Measurements from ENCODE around the gene COL1A1.

Gene COL1A1

DNA sequence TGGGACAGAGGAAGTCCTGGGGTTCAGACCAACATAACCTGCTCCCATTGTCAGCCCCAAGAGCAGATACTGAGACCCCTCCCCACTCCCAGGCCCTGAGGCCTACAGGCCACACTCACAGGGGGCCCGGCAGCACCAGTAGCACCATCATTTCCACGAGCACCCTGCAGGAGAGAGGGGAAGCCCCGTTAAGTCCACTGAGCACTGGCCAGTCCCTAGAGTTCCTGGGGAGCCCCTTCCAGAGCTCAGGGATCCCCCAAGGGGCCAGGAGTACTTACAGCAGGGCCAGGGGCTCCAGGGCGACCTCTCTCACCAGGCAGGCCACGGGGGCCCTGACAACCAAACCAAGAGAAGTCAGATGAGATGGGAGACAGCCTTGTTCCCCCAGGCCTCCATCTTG, 5.4 kb downstream of the COL1A1 start:
- Histone ChIP-seq H3K9ac (ENCODE audit: low read length) (no peak overlapping the region), H3K4me1 (ENCODE audit: control insufficient read depth, low read depth, low read length) (no peaks in the 10 kb centered on the region), H3K4me3 (ENCODE audit: low read length) (no peak overlapping the region), H3K9me3 (ENCODE audit: control insufficient read depth, low read depth, low read length) (no peaks in the 10 kb centered on the region), H3K36me3 (ENCODE audit: control insufficient read depth, low read depth, low read length) (peaks cover 5% of the 10 kb centered on the region), H3K27me3 (ENCODE audit: control insufficient read depth, insufficient read depth, low read length) (peaks cover 9% of the 10 kb centered on the region), H3K27ac (ENCODE audit: low read length) (no peak overlapping the region)

DNA sequence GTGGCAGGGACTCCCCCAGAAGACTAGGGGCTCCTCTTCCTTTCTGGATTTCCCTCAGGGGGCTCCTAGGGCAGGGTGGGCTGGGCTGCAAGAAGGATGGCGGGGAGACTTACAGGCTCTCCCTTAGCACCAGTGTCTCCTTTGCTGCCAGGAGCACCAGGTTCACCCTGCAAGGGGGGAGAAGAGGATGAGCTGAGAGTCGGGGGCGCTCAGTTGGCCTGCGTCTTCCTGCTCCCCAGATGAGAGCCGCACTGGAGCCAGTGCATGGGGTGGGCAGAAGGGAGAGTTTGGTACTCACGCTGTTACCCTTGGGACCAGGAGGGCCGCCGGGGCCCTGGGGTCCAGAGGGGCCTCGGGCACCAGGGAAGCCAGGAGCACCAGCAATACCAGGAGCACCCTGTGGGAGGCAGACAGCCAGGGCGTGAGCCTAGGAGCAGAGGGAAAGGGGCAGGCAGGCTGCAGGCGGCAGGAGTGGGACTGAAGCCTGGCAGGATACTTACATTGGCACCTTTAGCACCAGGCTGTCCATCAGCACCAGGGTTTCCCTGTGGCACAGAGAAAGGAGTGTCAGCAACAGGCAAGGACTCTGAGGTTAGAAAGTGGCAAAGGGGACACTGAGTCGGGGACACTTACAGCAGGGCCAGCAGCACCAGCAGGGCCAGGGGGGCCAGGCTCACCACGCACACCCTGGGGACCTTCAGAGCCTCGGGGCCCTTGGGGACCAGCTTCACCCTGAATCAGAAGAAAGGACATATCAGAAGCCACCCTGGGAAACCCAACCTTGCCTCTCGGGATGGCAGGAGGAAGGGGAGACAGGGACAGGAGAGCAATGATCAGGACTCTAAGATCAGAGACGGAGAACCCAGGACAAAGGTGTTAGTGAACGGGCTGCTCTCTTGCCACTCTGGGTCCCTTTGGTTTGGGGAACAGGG, 6.2 kb downstream of the COL1A1 start:
- H3K9me3 ChIP-seq (ENCODE audit: control insufficient read depth, low read depth, low read length): no peaks in the 10 kb centered on the region
- no peaks in the 10 kb centered on the region for H3K4me1 ChIP-seq (ENCODE audit: control insufficient read depth, low read depth, low read length)
- peaks cover 5% of the 10 kb centered on the region for H3K36me3 ChIP-seq (ENCODE audit: control insufficient read depth, low read depth, low read length)
- H3K27me3 ChIP-seq (ENCODE audit: control insufficient read depth, insufficient read depth, low read length): peaks cover 5% of the 10 kb centered on the region
- H3K4me3 ChIP-seq (ENCODE audit: low read length): no peak overlapping the region
- H3K27ac ChIP-seq (ENCODE audit: low read length): no peak overlapping the region
- no peak overlapping the region for H3K9ac ChIP-seq (ENCODE audit: low read length)

DNA sequence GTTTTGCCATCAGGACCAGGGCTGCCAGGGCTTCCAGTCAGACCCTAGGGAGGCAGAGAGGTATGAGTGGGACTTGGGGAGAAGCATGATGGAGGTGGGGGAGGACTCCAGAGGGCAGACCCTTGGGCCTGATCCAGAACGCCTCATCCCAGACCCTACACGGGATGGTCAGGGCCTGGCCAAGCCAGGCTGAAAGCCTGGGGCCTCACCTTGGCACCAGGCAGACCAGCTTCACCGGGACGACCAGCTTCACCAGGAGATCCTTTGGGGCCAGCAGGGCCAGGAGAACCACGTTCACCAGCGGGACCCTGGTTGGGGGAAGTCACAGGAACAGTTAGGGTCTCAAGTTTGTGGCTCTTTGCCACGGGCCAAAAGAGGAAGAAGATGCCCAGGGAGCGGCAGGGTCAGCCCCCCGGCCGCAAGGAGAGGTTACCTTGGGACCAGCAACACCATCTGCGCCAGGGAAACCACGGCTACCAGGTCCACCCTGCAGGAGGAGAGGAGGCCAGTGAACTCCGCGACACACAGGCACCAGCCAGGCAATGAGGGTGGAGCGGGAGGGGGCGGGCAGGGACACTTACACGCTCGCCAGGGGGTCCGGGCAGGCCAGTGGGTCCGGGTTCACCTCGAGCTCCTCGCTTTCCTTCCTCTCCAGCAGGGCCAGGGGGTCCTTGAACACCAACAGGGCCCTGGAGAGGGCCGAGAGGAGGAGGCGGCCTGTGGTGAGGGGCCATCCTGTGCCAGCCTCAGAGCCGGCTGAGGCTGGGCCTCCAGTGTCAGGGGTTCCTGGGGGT, 7.1 kb downstream of the COL1A1 start:
- no peaks in the 10 kb centered on the region for H3K4me1 ChIP-seq (ENCODE audit: control insufficient read depth, low read depth, low read length)
- no peak overlapping the region for H3K4me3 ChIP-seq (ENCODE audit: low read length)
- H3K9me3 ChIP-seq (ENCODE audit: control insufficient read depth, low read depth, low read length): no peaks in the 10 kb centered on the region

DNA sequence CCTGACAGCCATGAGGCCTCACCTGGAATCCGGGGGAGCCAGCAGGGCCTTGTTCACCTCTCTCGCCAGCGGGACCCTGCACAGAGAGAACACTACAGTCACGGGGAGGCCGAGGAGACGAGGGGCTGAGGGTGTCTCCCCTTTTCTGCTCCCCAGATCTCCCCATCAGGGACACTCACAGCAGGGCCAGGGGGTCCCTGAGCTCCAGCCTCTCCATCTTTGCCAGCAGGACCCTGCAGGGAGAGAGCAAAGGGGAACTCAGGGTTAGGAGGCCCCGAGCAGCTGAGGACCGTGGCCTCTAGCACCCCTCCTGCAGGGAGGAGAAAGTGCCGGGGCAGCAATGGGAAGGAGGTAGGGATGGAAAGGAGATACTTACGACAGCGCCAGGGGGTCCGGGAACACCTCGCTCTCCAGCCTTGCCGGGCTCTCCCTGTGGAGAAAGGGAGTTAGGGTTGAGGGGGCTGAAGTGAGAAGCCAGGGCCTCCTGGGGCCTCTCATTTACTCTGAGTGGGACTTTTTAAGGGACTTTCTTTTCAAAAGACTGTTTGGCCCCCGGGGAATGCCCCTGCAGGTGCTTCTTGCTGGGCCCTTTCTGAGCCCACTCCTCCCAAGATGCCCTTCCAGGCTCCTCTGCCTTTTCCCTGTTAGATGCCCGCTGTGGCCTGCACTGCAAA, 8.7 kb downstream of the COL1A1 start:
- no peaks in the 10 kb centered on the region for H3K9me3 ChIP-seq (ENCODE audit: control insufficient read depth, low read depth, low read length)
- H3K36me3 ChIP-seq (ENCODE audit: control insufficient read depth, low read depth, low read length): peaks cover 12% of the 10 kb centered on the region
- no peak overlapping the region for H3K4me3 ChIP-seq (ENCODE audit: low read length)
- no peak overlapping the region for H3K27ac ChIP-seq (ENCODE audit: low read length)
- no peak overlapping the region for H3K9ac ChIP-seq (ENCODE audit: low read length)
- H3K4me1 ChIP-seq (ENCODE audit: control insufficient read depth, low read depth, low read length): no peaks in the 10 kb centered on the region
- H3K27me3 ChIP-seq (ENCODE audit: control insufficient read depth, insufficient read depth, low read length): no peaks in the 10 kb centered on the region

More for the DNA sequence above, 7.1 kb downstream of the COL1A1 start:
- Histone ChIP-seq H3K9ac (ENCODE audit: low read length) (no peak overlapping the region), H3K36me3 (ENCODE audit: control insufficient read depth, low read depth, low read length) (peaks cover 5% of the 10 kb centered on the region), H3K27ac (ENCODE audit: low read length) (no peak overlapping the region), H3K27me3 (ENCODE audit: control insufficient read depth, insufficient read depth, low read length) (peaks cover 5% of the 10 kb centered on the region)

DNA sequence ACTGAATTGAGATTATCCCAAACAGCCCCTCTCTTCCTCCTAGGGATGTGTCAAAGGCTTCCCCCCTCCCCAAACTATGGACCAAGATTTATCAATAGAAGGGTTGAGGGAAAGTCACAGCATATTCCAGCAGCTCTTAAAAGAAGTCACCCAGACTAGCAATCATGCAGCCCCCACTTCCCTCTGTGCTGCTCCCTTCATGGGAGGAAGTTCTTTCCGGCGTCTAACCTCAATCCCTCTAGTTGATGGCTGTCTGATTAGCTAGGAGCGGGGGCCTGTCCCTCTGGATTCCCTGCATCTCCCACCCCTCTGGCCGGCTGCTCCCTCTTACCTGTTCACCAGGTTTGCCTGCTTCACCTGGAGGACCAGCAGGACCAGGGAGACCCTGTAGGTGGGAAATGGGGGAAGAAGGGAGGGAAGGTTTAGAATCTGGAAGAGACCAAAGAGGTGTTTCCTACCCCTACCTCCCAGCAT, 9.2 kb downstream of the COL1A1 start:
- no peaks in the 10 kb centered on the region for H3K27me3 ChIP-seq (ENCODE audit: control insufficient read depth, insufficient read depth, low read length)
- no peak overlapping the region for H3K27ac ChIP-seq (ENCODE audit: low read length)
- peaks cover 6% of the 10 kb centered on the region for H3K36me3 ChIP-seq (ENCODE audit: control insufficient read depth, low read depth, low read length)
- H3K4me3 ChIP-seq (ENCODE audit: low read length): no peak overlapping the region
- H3K9me3 ChIP-seq (ENCODE audit: control insufficient read depth, low read depth, low read length): no peaks in the 10 kb centered on the region
- H3K9ac ChIP-seq (ENCODE audit: low read length): no peak overlapping the region
- H3K4me1 ChIP-seq (ENCODE audit: control insufficient read depth, low read depth, low read length): no peaks in the 10 kb centered on the region

DNA sequence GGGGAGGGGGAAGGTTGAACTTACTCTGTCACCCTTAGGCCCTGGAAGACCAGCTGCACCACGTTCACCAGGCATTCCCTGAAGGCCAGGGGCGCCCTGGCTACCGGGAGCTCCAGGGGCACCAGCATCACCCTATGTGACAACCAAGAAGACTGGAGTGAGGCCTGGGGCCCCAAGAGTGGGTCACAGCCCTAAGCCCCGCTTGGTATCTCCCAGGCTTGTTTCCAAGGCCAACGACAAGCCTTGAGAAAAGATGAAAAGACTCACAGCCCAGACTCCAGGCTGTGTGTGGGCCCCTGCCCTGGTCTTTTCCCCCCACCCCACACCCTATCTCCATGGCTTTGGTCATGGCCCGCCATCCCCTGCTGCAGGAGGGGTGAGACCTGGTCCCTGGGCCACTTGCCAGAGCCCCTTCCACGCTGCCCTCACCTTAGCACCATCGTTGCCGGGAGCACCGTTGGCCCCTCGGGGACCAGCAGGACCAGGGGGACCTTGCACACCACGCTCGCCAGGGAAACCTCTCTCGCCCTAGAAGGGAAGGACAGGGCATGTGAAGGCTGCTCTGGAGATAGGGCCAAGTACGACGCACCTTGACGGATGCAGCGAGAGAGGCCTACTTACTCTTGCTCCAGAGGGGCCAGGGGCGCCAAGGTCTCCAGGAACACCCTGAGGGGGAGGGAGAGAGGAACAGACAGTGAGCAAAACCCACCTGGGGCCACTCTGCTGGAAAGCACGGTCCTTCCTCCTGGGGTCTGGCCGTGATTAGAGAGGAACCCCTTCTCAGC, 9.9 kb downstream of the COL1A1 start:
- no peak overlapping the region for H3K4me3 ChIP-seq (ENCODE audit: low read length)

DNA sequence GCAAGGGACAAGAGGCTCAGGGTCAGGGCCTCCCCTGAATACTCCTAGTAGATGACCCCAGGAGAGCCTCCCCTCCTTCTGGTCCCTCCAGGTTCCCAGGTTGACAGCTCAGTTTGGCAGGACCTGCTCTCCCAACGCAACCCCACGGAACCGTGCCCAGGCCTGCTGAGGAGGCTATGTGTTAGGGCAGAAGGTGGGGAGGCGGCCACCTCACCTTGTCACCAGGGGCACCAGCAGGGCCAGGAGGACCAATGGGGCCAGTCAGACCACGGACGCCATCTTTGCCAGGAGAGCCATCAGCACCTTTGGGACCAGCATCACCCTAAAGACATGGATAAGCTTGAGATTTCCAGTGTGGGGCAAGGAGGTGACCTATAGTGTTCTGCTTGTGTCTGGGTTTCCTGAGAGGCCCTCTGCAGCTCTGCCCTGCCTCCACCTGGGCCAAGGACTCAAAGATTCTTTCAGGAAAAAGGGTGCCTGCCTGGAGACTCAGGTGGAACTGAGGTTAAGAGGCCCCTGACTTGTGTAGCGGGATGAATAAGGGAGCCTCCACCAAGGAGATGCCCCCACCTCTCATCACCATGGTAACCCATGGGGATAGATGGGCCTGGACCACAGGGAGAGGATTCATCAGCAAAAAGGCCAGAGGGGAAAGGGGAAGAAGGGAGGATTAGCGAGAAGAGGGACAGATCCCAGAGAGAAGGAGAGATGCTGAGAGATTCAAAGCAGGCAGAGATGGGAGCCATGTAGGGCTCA, 10.7 kb downstream of the COL1A1 start:
- no peaks in the 10 kb centered on the region for H3K9me3 ChIP-seq (ENCODE audit: control insufficient read depth, low read depth, low read length)
- H3K4me1 ChIP-seq (ENCODE audit: control insufficient read depth, low read depth, low read length): no peaks in the 10 kb centered on the region
- no peaks in the 10 kb centered on the region for H3K27me3 ChIP-seq (ENCODE audit: control insufficient read depth, insufficient read depth, low read length)
- no peak overlapping the region for H3K4me3 ChIP-seq (ENCODE audit: low read length)
- no peak overlapping the region for H3K9ac ChIP-seq (ENCODE audit: low read length)
- peaks cover 6% of the 10 kb centered on the region for H3K36me3 ChIP-seq (ENCODE audit: control insufficient read depth, low read depth, low read length)
- no peak overlapping the region for H3K27ac ChIP-seq (ENCODE audit: low read length)

More for the DNA sequence above, 9.9 kb downstream of the COL1A1 start:
- Histone ChIP-seq H3K9ac (ENCODE audit: low read length) (no peak overlapping the region), H3K27ac (ENCODE audit: low read length) (no peak overlapping the region), H3K27me3 (ENCODE audit: control insufficient read depth, insufficient read depth, low read length) (no peaks in the 10 kb centered on the region), H3K36me3 (ENCODE audit: control insufficient read depth, low read depth, low read length) (peaks cover 6% of the 10 kb centered on the region), H3K4me1 (ENCODE audit: control insufficient read depth, low read depth, low read length) (no peaks in the 10 kb centered on the region), H3K9me3 (ENCODE audit: control insufficient read depth, low read depth, low read length) (no peaks in the 10 kb centered on the region)

DNA sequence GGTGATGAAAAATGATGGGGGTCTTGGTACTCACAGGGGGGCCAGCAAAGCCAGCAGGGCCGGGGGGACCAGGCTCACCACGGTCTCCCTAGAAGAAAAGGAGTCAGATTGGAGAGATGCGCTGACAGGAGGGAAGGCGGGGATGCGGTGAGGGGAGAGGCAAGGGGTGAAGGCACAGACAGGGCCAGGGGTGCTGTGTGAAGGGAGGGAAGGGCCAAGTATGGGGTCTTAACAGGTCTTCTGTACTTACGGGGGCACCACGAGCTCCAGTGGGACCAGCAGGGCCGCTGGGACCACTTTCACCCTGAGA, 11.2 kb downstream of the COL1A1 start:
- H3K4me1 ChIP-seq (ENCODE audit: control insufficient read depth, low read depth, low read length): no peaks in the 10 kb centered on the region
- H3K27me3 ChIP-seq (ENCODE audit: control insufficient read depth, insufficient read depth, low read length): no peaks in the 10 kb centered on the region
- no peaks in the 10 kb centered on the region for H3K9me3 ChIP-seq (ENCODE audit: control insufficient read depth, low read depth, low read length)
- no peak overlapping the region for H3K27ac ChIP-seq (ENCODE audit: low read length)
- peaks cover 6% of the 10 kb centered on the region for H3K36me3 ChIP-seq (ENCODE audit: control insufficient read depth, low read depth, low read length)
- no peak overlapping the region for H3K4me3 ChIP-seq (ENCODE audit: low read length)
- no peak overlapping the region for H3K9ac ChIP-seq (ENCODE audit: low read length)

DNA sequence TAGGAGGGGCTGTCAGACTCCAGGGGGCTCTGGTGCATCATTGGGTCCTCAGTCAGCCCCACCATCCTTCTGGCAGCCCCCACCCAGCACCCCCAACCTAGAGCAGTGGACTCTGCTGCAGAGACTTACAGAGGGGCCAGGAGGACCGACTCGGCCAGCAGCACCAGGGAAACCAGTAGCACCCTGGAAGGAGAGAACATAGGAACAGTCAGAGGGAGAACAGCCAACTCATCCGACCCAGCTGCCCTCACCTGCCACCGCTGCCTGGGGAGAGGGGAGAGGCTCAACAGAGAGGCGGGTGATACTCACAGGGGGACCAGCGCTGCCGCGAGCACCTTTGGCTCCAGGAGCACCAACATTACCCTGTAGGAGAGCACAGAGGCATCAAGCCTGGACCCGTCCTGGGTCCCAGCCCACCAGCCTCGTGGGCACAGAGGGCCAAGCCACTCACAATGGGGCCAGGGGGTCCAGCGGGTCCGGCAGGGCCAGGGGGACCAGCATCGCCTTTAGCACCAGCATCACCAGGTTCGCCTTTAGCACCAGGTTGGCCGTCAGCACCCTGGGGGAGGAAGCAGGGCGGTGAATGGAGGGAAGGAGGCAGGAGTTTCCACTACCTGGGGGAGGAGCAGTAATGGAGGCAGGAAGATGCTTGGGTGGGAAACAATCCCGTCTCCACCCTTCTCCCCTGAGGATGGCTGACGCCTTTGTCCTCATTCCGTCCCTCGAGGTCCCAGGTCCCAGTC, 11.7 kb downstream of the COL1A1 start:
- H3K36me3 ChIP-seq (ENCODE audit: control insufficient read depth, low read depth, low read length): peaks cover 6% of the 10 kb centered on the region
- no peaks in the 10 kb centered on the region for H3K27me3 ChIP-seq (ENCODE audit: control insufficient read depth, insufficient read depth, low read length)
- H3K9ac ChIP-seq (ENCODE audit: low read length): no peak overlapping the region
- H3K9me3 ChIP-seq (ENCODE audit: control insufficient read depth, low read depth, low read length): no peaks in the 10 kb centered on the region
- no peak overlapping the region for H3K27ac ChIP-seq (ENCODE audit: low read length)
- H3K4me3 ChIP-seq (ENCODE audit: low read length): no peak overlapping the region
- H3K4me1 ChIP-seq (ENCODE audit: control insufficient read depth, low read depth, low read length): no peaks in the 10 kb centered on the region

DNA sequence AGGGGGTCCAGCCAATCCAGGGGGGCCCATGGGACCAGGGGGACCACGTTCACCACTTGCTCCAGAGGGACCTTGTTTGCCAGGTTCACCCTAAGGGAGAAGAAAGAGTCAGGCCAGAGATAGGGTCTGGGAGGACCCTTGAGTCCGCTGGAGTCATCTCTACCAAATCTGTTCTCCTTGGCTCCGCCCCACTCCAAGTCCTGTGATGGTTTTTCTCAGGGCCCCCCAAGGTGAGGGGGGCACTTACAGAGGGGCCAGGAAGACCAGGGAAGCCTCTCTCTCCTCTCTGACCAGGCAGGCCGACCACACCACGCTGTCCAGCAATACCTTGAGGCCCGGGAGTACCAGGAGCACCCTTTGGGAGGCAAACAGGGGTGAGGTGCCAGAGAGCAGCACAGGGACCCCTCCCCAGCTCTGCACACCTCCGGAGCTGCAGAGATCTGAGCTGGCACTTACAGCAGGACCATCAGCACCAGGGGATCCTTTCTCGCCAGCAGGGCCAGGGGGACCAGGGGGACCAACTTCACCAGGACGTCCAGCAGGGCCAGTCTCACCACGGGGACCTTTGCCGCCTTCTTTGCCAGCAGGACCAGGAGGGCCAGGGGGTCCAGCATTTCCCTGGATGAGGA, 12.4 kb downstream of the COL1A1 start:
- no peak overlapping the region for H3K27ac ChIP-seq (ENCODE audit: low read length)
- H3K36me3 ChIP-seq (ENCODE audit: control insufficient read depth, low read depth, low read length): peaks cover 6% of the 10 kb centered on the region

More for the DNA sequence above, 12.4 kb downstream of the COL1A1 start:
- no peak overlapping the region for H3K4me3 ChIP-seq (ENCODE audit: low read length)
- H3K4me1 ChIP-seq (ENCODE audit: control insufficient read depth, low read depth, low read length): peaks cover under 1% of the 10 kb centered on the region
- no peaks in the 10 kb centered on the region for H3K27me3 ChIP-seq (ENCODE audit: control insufficient read depth, insufficient read depth, low read length)
- H3K9ac ChIP-seq (ENCODE audit: low read length): no peak overlapping the region
- H3K9me3 ChIP-seq (ENCODE audit: control insufficient read depth, low read depth, low read length): no peaks in the 10 kb centered on the region

All from iPS-18a (cell line).